ENCODE measurements around the gene ARSI. TPM values are rescaled to one million over a fixed set of nuclear protein-coding genes. Genes with fewer than 3 reads are reported as not detected.
"Not testable (repeated sequence)": the region's sequence is repeated elsewhere in the genome, so short reads cannot be mapped to it uniquely, and the experiment has no call there.

Gene ARSI
- polyA plus RNA-seq, 3 donors: 2.8 to 4.7 (median 3.9) TPM

GRCh38 chr5:150249744-150250143 lies 53.0 kb downstream of the ARSI start:
- DNase-seq: no peak

- DNase-seq: no peak
Measured at GRCh38 chr5:150248946-150249345, 53.8 kb downstream of the ARSI start.

DNA sequence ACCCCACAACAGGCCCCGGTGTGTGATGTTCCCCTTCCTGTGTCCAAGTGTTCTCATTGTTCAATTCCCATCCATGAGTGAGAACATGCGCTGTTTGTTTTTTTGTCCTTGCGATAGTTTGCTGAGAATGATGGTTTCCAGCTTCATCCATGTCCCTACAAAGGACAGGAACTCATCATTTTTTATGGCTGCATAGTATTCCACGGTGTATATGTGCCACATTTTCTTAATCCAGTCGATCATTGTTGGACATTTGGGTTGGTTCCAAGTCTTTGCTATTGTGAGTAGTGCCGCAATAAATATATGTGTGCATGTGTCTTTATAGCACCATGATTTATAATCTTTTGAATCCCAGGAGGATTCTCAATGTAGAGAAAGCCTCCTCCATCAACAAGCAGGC lies 54.2 kb downstream of the ARSI start:
- not testable (repeated sequence) for DNase-seq

- no peak for DNase-seq
Measured at GRCh38 chr5:150247726-150248125, 55.0 kb downstream of the ARSI start.

DNA sequence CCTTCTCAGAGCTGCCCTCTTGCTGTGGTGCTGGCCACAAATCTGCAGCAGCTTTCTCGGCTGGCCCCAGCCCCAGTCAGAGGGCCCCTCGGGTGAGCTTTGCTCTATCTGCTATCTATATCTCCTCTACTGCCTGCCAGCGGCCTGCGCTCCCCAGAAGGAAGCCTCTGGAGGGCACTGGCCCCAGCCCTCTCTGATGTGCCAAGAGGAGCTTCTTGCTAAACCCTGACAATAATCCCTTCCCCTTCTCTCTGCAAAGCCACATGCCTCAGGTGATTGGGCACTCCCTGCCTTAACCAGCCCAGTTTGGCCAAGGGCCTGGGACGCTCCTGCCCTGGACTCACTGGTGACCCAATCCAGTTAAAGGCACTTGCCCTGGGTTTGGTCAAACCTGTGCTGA lies 55.9 kb downstream of the ARSI start:
- DNase-seq: no peak

DNA sequence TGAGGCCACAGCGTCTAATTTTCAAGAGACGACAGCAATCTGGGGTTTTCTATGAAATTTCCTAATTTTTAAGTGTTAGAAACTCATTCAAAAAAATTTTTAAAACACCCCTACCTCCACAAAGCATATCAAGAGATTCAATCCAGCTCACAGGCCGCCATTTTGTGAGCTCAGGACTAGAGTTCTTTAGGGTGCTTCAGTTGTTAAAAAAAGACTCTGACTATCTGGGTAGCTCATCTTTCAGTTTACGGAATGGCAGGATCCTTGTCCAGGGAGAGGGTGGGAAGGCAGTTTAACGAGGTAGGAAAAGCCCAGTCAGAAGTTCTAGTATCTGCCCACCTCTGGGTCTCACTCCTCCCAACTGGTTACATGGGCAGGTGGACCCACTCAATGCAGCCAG lies 56.3 kb downstream of the ARSI start:
- no peak for DNase-seq

Other genes starting within 250 kb of the ARSI start
- 10 to 100 TPM; 15.8 to 18.5 (median 16.1) TPM for gene CSF1R, start 216.4 kb downstream of the ARSI start, polyA plus RNA-seq (ENCODE audit: insufficient read length in 3 of 3)
- 100 to 1,000 TPM; 113 to 137 (median 137) TPM for gene PDGFRB, start 147.1 kb downstream of the ARSI start, polyA plus RNA-seq (ENCODE audit: insufficient read length in 3 of 3)
- 1 to 10 TPM in 1 of 3 donors, under 1 TPM in 2; 0.84 to 1.1 (median 0.89) TPM for gene CDX1, start 136.1 kb downstream of the ARSI start, polyA plus RNA-seq (ENCODE audit: insufficient read length in 3 of 3)
- under 1 TPM; 0.04 to 0.17 (median 0.12) TPM for gene SLC6A7, start 112.8 kb downstream of the ARSI start, polyA plus RNA-seq (ENCODE audit: insufficient read length in 3 of 3)
- 1 to 10 TPM; 5.4 to 6.4 (median 6.0) TPM for gene CAMK2A, start 13.1 kb downstream of the ARSI start, polyA plus RNA-seq (ENCODE audit: insufficient read length in 3 of 3)
- 10 to 100 TPM; 36.1 to 39.9 (median 39.1) TPM for gene TCOF1, start 54.8 kb upstream of the ARSI start, polyA plus RNA-seq (ENCODE audit: insufficient read length in 3 of 3)
- gene CD74, start 110.0 kb upstream of the ARSI start, polyA plus RNA-seq (ENCODE audit: insufficient read length in 3 of 3): 100 to 1,000 TPM; 235 to 288 (median 278) TPM
- gene RPS14, start 146.8 kb upstream of the ARSI start, polyA plus RNA-seq (ENCODE audit: insufficient read length in 3 of 3): 1,000 to 10,000 TPM; 1,933 to 2,379 (median 2,065) TPM
- 10 to 100 TPM; 56.8 to 67.7 (median 61.9) TPM for gene NDST1, start 205.2 kb upstream of the ARSI start, polyA plus RNA-seq (ENCODE audit: insufficient read length in 3 of 3)